Measurements from ENCODE around the gene PRELP.
A peak's percentile ranks its signal among the peaks of the same experiment; 100 is the strongest.

Gene PRELP

GRCh38 chr1:203477748-203478147, 2.1 kb downstream of the PRELP start:
- no peak for DNase-seq (ENCODE audit: low read depth in 2 of 2)

DNA sequence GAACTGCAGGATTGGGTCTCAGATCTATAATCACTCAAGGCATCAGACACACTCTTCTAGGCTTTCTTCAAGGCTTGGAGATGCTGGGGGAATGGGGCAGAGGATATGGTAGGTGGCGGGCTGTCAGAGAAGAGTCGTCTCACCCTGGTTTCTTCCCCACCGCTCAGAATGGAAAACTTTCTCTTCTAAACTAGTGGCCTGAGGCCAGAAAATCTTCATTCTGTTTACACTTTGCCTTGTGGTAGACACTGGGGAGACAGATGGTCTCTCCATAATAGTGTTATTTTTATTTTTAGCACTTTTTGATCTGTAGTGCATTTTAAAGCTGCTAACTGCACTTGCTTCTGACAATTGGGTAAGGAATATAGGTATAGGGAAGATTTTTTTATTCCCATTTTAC, 2.6 kb downstream of the PRELP start:
- no peak for DNase-seq (ENCODE audit: low read depth in 2 of 2)

DNA sequence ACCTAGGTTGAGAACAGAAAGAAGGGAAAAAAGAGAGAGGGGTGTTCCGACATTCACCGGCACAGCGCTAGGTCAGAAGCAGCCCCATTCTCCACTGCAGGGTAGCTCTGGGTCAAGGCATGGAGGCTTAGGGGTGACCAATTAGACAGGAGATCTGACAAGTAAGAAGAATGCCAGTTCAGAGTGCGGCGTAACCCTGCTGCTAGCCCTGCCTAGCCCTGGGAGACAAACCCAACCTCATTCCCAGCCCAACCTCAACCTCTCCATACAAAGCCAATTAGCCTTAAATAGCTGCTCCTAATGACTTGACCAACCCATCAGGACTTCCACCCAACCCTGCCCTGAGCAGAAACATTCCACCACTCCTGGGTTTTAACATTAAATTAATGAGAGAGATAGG, 3.4 kb downstream of the PRELP start:
- DNase-seq (ENCODE audit: low read depth in 2 of 2) = no peak

DNA sequence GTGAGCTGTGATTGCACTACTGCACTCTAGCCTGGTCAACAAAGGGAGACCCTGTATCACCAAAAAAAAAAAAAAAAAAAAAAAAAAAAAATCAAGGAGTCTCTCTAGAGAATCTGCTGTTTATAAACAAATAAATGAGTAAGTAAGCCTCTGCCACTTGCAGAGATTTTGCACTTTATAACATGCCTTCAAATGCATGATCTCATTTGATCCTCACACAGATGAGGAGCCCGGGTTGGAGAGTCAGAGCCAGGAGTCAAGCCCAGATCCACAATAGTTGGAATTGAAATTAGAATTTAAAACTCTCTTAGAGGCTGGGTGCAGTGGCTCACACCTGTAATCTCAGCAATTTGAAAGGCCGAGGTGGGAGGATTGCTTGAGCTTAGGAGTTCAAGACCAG, 4.0 kb downstream of the PRELP start:
- no peak for DNase-seq (ENCODE audit: low read depth in 2 of 2)

GRCh38 chr1:203480084-203480483, 4.5 kb downstream of the PRELP start:
- DNase-seq (ENCODE audit: low read depth in 2 of 2) = no peak

DNA sequence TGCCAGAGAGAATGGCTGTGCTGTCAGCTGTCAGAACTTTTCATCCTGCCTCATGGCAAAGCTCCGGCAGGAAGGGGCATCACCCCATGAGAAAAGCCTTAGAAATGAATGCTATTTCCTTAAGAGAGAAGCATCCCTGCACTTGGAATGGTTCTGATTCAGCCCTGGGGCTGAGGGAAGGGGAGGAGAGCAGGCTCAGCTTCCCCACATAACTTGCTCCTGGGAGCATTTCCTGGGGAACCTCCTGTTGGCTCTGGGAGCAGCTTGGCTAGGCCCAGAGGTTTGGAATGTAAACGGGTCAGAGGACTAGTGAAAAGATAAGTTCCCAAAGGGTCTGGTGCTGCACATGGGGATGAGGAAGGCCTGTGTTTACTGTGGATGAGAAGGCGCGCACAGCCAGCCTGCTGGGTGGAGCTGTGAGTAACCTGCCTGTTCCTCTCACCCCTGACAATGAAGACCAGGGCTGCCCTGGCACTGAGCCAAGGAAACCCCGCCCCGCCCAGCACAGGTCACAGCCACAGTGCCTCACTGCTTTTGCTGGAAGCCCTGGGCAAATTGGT, 5.0 kb downstream of the PRELP start:
- DNase-seq (ENCODE audit: low read depth in 2 of 2) = peak; percentile 14 to 35

- DNase-seq (ENCODE audit: low read depth in 2 of 2) = no peak
Observed at GRCh38 chr1:203481196-203481595, 5.6 kb downstream of the PRELP start.

DNA sequence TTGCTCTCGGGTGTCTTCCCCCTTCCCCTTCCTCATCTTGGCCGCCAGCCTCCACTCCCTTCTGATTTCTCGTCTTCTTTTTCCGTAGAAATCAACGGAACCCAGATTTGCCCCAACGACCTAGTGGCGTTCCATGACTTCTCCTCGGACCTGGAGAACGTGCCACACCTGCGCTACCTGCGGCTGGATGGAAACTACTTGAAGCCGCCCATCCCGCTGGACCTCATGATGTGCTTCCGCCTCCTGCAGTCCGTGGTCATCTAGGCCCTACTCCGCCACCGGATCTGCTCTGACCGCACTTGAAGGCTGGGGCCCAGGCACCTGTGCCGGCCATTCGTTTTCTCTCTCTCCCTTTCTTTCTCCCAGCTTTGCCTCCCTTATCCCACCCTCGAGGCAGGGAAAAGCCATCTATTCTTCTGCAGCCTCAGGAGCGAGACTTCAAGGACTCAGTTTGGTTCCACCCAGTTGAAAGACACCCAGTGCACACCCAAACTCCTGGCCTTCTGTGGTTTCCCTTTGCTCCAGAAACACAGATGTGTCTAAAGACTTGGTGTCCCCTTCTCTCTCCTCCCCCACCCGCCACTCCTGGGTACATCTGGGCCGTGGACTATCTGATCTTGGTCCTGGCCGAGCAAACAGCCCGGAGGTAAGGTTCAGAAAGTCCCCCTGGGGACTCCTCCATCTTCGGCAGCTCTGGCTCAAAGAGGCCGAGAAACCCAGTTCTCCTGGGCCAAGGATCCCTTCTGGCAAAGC, 11.2 kb downstream of the PRELP start:
- no peak for DNase-seq (ENCODE audit: low read depth in 2 of 2)

DNA sequence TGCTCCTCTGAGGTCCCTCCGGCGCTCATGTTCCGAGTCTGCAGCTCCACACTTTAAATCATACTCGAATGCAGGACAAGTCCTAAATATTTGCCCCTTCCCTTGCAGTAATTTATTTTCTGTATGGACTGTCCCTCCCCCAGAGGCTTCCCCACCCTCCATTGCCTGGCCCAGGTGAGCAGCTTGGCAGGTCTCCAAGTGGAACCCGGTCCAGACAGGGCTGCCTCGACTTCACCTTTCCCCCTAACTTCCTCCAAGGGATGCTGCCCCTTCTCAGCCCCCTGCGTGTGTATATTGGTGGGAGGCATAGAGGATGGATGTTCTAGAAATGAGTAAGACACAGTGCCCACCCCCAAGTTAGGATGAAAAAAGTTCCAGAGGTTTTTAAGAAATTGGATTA, 12.9 kb downstream of the PRELP start:
- no peak for DNase-seq (ENCODE audit: low read depth in 2 of 2)

DNA sequence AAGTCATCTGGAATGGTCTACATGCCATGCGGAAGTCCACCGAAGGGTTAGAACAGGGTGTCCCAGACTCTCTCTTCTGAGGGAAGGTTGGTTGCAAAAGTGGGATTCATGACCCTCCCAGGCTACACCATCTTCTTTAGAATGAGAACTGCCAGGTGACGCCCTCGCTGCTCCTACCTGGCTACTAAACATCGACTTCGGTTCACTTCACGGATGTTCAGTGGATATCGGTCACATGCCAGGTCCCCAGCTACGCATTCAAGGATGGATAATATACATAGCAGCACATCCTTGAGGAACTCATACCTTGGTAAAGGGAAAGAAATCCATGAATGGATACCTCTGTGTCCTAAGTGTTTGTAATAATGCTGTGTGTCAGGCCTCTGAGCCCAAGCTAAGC, 15.0 kb downstream of the PRELP start:
- DNase-seq (ENCODE audit: low read depth in 2 of 2) = no peak

DNA sequence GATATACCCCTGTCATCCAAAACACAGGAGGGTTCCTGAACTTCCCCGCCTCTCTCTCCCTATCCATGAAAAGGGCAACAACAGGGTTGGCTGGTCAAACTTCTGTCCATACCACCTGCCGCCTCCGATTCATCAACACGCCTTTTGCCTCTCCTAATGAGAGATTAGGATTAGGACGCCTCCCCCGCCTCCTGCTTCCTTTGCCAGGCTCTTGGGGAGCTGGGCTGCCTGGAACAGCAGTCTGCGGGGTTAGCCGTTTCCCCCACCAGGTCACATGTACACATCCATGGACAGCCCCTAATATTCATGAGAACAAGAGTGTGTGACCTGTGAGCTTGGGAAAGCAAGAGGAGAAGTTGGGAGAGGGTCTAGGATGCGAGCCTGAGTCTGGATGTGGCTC, 16.1 kb downstream of the PRELP start:
- no peak for DNase-seq (ENCODE audit: low read depth in 2 of 2)

DNA sequence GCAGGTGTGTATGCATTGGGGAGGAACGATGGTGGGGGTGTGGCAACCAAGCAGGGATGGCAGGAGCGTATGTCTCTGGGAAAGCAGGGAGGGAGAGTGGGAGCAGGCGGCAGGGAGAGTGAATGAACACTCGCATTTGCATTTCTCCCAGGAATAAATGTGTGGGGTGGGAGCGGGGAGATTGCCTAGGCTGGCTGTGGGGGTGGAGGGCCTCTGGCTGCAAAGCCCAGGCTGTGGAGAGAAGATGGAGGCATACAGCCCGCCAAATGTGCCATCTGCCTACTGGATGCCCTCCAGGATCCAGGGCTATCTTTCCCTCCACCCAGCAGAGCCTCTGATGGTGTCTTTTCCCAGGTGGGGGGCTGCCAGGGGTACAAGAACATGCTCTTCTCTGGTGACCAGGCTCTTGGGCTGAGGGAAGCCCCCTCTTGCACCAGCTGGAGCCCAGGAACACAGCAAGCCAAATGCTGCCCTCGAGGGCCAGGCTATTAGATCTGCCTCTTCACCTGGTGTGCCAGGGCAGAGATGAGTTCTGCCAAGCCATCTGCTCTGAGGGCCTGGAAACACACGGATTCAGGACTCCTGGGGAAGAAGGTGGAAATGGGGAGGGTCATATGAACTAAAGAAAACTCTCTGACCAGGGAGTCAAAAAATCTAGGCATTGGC, 16.6 kb downstream of the PRELP start:
- DNase-seq (ENCODE audit: low read depth in 2 of 2) = no peak

DNA sequence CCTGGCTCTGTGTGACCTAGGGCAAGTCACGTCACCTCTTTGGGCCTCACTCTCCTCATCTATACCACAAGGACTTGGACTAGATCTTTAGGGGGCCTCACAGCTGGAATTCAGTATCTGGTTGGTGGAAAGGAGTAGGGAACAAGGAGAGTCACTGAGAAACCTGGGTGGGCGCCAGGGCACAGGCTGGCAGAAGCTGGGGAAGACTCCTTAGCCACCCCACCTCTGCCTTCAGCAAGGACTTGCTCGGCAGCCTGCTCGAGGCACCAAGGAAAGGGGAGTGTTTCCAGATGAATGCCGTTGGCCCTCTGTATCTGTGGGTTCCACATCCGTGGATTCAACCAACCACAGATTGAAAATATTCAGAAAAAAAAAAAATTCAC, 17.1 kb downstream of the PRELP start:
- no peak for DNase-seq (ENCODE audit: low read depth in 2 of 2)

DNA sequence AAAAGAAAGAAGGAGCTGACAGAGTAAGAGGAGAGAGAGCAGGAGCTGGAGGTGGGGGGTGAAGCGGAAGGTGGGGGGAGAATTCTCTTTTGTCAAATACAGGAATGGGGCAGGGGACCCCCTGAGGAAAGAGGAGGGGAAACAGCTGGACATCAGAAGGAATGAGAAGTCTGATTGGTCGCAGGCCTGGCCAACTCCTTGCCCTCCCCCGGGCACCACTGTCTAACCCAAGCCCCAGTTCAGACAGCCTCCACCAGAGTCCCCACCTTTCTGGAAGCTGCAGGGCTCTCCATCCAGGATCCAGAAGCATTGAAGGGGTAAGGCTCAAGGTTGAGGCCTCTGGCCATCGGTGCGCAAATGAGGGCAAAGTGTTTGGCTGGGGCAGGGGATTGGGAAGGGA, 18.3 kb downstream of the PRELP start, which contains the start of gene OPTC:
Gene OPTC (plus strand): TSS at position 253 of the 400 bp plus-strand sequence. CDS start 1,853 bp downstream, outside the sequence.
- no peak for DNase-seq (ENCODE audit: low read depth in 2 of 2)

- DNase-seq (ENCODE audit: low read depth in 2 of 2) = no peak
Observed at GRCh38 chr1:203495845-203496244, 20.2 kb downstream of the PRELP start.

DNA sequence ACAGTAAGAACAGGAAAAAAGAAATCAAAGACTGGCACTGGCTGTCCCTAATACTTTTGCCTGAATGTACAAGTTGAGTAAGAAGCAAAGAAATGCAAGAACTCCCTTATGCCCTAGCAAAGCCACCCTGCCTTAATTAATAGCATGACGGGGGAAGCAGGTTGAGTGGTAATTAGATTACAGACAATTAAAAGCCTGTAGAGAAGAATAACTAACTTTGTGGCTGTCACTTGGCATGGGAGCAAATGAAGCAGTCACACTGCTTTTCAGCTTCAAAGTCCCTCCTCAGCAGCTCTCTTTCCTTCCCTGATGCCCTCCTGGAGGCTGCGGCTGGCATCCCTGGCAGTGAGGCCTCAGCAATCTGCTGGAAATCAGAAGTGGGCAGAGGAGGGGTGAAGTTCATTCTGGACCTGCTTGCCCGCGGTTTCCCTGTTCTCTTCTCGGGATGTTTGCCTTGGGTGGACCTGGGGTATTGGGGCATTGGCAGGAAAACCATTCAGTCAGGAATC, 21.7 kb downstream of the PRELP start:
- no peak for DNase-seq (ENCODE audit: low read depth in 2 of 2)

- DNase-seq (ENCODE audit: low read depth in 2 of 2) = no peak
Observed at GRCh38 chr1:203499643-203500278, 24.2 kb downstream of the PRELP start.

GRCh38 chr1:203500279-203500678, 24.7 kb downstream of the PRELP start:
- no peak for DNase-seq (ENCODE audit: low read depth in 2 of 2)

GRCh38 chr1:203503836-203504235, 28.2 kb downstream of the PRELP start:
- no peak for DNase-seq (ENCODE audit: low read depth in 2 of 2)

DNA sequence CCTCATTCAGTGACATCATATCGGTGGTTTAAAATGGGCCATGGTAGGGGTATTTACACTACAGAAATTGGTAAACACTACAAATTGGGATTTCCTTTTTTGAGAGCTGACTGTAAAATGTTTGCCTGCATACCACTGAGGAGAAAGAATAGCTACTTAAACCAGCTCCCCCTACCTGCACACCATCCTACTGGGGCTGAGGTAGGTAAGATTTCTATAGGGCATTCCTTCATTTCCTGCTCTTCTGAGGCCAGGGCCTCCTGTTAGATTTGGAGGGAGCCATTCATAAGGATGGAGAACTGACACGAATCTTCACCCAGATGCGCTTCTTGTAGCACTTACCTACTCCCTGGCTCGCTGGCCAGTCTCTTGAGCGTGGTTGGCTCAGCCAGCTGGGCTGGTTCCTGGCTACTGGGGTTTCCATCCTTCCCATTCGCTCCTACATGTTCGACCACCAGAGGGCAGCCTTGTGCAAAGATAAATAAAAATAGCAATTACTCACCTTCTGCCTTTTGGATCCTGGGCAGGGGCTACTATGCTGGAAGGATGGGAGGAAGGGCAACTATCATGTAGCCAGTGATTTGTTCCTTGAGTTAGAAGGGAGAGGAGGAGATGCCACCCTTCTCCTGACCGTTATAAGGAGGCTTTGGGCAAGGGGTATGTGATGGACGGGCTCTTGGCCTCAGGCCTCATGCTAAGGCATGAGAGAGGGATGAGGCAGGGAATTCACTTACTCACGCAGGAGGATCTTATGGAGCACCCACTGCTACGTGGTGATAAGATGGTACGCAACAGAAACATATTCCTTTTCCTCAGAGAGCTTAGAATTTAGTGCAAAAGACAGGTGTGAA, 29.0 kb downstream of the PRELP start:
- peak; percentile 45 to 58 for DNase-seq (ENCODE audit: low read depth in 2 of 2)

DNA sequence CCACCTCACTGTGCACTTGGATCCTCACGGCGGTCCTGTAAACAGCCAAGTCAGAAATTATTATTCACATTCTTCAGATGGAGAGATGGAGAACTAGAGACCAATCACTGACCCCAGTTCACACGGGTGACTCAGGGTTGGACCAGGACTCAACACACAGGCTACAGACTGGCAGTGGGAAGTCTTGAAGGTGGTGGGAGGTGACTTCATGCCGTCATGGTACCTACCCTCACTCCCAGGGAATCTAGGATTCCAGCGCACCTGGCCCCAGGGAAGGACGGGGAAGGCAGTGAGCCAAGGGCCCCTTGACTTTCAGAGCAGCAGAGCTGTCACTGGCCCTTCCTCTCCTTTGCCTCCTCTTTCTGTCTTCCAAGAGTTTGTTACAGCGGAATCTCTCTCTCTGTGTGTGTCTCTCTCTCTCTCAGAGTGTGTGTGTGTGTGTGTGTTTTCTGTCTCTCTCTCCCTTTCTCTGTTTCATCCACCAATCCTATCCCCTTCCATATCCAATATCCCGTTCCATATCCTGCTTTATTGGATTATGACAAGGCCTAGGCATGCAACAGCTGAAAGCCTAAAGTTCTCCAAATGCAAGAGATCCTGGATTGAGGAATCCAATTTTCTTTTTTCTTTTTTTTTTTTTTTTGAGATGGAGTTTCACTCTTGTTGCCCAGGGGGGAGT, 30.1 kb downstream of the PRELP start:
- DNase-seq (ENCODE audit: low read depth in 2 of 2) = no peak

Measured in stimulated activated CD8-positive, alpha-beta memory T cell treated with anti-CD3 and anti-CD28 coated beads, Interleukin-2, amount 100 ng/mL, for 1 hour (primary cell).